ENCODE results near the gene AK8. TPM values are rescaled to one million over a fixed set of nuclear protein-coding genes. Genes with fewer than 3 reads are reported as not detected.

The AK8 gene
- total RNA-seq, 1 donor from 2014 or later, result 0.22 TPM

GRCh38 chr9:132823370-132824145, 54.5 kb downstream of the AK8 start:
- Mint-ChIP-seq H3K9me3 (ENCODE audit: low read depth) (no peaks in the 10 kb centered on the region), H3K4me3 (ENCODE audit: unreplicated experiment) (no peak overlapping the region), H3K27ac (ENCODE audit: unreplicated experiment) (no peak overlapping the region), H3K27me3 (ENCODE audit: low read depth) (peaks cover 52% of the 10 kb centered on the region), H3K4me1 (ENCODE audit: low read depth) (no peaks in the 10 kb centered on the region), H3K36me3 (ENCODE audit: low read depth) (peaks cover 2% of the 10 kb centered on the region)
- no peak for TF ChIP-seq CTCF (IDR thresholded peaks at IDR 0.05)
- DNase-seq (ENCODE audit: low spot score), result no peak

DNA sequence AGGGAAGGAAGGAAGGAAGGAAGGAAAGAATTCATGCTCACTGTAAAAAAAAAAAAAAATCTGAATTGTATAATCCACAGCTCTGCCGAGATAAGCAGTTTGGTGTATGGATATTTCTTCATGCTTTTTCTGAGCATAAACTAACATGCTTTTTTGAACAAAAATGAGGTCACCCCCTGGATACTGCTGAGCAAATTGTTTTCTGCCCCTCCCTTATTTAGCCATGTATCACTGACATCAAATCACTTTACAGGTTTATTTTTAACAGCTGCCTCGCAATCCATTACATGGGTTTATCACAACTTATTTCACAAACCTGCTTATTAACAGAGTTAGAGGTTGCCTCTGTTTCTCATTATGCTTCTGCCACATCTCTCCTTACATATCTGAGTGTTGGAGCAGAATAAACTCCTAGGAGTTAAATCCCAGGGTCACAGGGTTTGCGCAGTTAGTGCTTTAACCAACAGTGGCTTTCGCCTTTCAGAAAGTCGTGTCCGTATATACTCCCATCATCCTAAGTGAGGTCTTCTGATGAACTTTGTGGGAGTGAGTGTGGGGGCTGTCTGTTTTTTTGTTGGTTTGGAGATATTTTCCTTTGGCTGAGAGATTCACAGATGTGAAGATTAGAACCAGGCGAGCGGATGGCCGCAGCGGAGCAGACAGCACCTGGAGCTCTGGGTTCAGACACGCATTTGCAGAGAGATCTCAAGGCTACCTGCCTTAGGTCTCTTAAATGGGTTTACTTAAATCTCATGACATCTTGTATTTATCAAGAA, 57.7 kb downstream of the AK8 start:
- Mint-ChIP-seq H3K36me3 (ENCODE audit: low read depth) (peaks cover 4% of the 10 kb centered on the region), H3K4me1 (ENCODE audit: low read depth) (no peaks in the 10 kb centered on the region), H3K9me3 (ENCODE audit: low read depth) (peaks cover 8% of the 10 kb centered on the region), H3K4me3 (ENCODE audit: unreplicated experiment) (no peak overlapping the region), H3K27me3 (ENCODE audit: low read depth) (peaks cover 54% of the 10 kb centered on the region), H3K27ac (ENCODE audit: unreplicated experiment) (no peak overlapping the region)
- no peak for DNase-seq (ENCODE audit: low spot score)
- no peak for TF ChIP-seq CTCF (IDR thresholded peaks at IDR 0.05)

GRCh38 chr9:132818588-132818987, 59.5 kb downstream of the AK8 start:
- DNase-seq (ENCODE audit: low spot score), result no peak
- Mint-ChIP-seq H3K27ac (ENCODE audit: unreplicated experiment) (no peak overlapping the region), H3K4me3 (ENCODE audit: unreplicated experiment) (no peak overlapping the region), H3K4me1 (ENCODE audit: low read depth) (no peaks in the 10 kb centered on the region), H3K9me3 (ENCODE audit: low read depth) (peaks cover 8% of the 10 kb centered on the region), H3K36me3 (ENCODE audit: low read depth) (peaks cover 4% of the 10 kb centered on the region), H3K27me3 (ENCODE audit: low read depth) (peaks cover 45% of the 10 kb centered on the region)
- TF ChIP-seq CTCF (IDR thresholded peaks at IDR 0.05), result no peak

- peaks cover 36% of the 10 kb centered on the region for H3K27me3 Mint-ChIP-seq (ENCODE audit: low read depth)
These were observed 63.1 kb downstream of the AK8 start for GRCh38 chr9:132814937-132815336.

More at GRCh38 chr9:132814937-132815336, 63.1 kb downstream of the AK8 start:
- Mint-ChIP-seq H3K4me3 (ENCODE audit: unreplicated experiment) (no peak overlapping the region), H3K27ac (ENCODE audit: unreplicated experiment) (no peak overlapping the region), H3K9me3 (ENCODE audit: low read depth) (peaks cover 8% of the 10 kb centered on the region), H3K4me1 (ENCODE audit: low read depth) (no peaks in the 10 kb centered on the region), H3K36me3 (ENCODE audit: low read depth) (peaks cover 4% of the 10 kb centered on the region)
- no peak for DNase-seq (ENCODE audit: low spot score)
- TF ChIP-seq CTCF (IDR thresholded peaks at IDR 0.05), result no peak

All from chondrocyte (in vitro differentiated cells).